Measurements from ENCODE around the gene KCNIP1.
"Not testable (repeated sequence)": the region's sequence is repeated elsewhere in the genome, so short reads cannot be mapped to it uniquely, and the experiment has no call there.

KCNIP1 gene

DNA sequence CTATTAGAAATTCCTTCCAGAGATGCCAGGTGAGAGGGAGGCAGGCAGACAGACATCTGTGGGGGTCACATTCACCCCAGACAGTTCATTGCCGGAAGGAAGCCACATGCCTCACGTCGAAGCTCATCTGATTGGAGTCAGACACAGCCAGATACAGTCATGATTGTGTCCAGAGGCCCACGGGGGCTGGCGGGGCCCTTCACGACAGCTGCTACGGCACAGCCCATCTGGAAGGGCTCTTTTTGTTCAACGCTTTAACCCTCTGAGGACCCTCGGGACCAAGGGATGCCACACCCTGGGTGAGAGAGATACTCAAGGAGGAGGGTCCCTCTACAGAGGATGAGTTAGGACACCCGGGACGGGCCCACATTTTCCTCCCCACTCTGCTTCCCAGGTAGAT lies 247.8 kb downstream of the KCNIP1 start:
- no peak for DNase-seq (ENCODE audit: low spot score)

DNA sequence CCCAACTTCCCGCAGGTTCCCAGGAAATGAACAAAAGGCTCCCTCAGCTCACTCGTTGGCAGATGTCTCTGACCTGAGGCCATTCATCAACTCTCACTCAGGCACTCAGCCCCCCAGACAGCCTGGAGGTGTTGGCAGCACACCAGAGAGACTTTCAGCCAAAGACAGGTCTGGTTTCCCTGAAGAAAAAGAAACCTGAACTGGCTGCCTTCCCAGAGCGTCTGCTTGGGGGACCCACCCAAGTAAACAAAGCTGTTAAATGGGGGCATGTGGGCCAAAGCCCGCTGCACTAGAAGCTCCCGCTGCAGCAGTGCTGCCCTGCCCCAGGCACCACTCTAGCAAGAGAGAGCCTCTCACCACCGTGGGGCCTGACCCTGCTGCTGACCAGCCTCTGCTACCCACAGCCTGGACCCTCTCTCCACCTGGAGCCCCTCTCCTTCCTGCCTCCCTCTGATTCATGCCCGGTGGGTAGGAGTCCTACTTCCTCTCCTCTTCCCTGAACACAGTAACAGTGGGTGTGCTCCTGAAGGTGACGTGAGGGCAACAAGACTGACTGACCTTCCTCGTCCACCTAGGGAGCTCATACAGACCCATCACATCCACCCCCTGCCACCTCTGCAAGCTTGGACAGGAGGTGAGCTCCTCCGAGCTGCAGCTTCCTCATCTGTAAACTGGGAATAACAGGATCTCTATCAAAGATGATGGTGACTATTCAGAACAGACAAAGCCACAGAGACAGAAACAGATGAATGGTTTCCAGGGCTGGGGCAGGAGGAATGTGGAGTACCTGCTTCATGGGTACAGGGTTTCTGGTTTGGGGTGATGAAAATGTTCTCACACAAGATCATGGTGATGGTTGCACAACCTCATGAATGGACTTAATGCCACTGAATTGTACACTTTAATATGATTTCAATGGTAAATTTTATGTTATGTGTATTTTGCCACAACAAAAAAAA lies 248.7 kb downstream of the KCNIP1 start:
- DNase-seq (ENCODE audit: low spot score), result no peak

- no peak for DNase-seq (ENCODE audit: low spot score)
Observed at GRCh38 chr5:170753311-170753710, 249.5 kb downstream of the KCNIP1 start.

- not testable (repeated sequence) for DNase-seq (ENCODE audit: low spot score)
Observed at GRCh38 chr5:170754508-170754907, 250.7 kb downstream of the KCNIP1 start.

- no peak for DNase-seq (ENCODE audit: low spot score)
Observed at GRCh38 chr5:170755679-170756456, 252.0 kb downstream of the KCNIP1 start.

GRCh38 chr5:170756691-170757090 lies 252.9 kb downstream of the KCNIP1 start:
- DNase-seq (ENCODE audit: low spot score), result no peak

DNA sequence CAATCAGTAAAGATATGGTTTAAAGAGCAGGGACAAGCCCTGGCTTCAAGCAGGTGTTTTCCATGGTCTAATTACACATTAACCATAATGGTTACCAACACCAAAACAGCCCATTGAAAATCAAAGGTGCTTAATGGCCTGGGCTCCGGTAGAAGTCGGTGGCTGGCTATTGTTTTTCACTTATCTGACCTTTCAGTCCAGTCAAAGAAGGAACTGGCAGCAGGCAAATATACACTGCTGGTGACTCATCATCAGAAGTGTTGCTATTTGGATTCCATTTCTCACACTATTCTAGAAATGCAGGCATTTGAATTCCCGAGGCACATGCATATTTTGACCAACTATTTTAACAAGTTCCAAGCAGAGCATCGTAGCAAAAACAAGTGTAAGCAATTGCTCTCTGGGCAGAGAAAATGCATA lies 253.4 kb downstream of the KCNIP1 start:
- DNase-seq (ENCODE audit: low spot score), result no peak

DNA sequence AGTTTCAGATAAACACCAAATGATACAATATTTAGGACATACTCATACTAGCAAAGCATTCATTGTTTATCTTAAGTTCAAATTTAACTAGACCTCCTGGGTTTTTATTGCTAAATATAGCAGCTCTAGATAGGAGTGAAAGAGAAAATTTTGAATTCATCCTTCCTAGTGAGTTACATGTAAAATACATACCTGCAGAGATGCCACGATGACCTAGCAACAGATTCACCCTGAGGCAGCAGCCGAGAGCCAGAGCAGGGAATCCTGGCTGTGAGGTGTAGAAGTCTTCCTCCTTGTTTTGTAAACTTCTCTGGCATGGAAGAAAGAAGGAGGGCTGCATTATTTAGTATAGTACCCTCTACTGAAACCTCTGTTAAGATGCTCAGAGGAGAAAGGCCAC lies 253.8 kb downstream of the KCNIP1 start:
- no peak for DNase-seq (ENCODE audit: low spot score)

- DNase-seq (ENCODE audit: low spot score), result no peak
Observed at GRCh38 chr5:170758481-170758880, 254.7 kb downstream of the KCNIP1 start.

DNA sequence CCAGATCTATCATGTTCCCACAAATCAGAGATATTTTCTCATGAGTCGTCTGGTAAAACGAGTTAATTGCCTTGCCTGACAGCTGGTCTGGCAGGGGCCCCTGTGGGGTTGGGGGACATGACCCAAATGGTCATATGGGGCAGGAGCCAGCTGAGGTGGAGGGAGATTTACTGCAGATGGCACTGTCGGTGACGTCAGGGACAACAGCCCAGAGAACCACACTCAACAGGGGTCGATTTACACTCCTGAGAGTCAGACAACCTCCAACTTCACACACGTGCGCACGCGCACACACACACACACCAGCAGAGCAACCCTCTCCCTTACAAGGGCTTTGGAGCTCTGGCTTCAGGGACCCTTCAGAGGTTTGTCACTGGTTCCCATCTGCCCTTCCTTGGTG lies 256.3 kb downstream of the KCNIP1 start:
- DNase-seq (ENCODE audit: low spot score), result no peak

DNA sequence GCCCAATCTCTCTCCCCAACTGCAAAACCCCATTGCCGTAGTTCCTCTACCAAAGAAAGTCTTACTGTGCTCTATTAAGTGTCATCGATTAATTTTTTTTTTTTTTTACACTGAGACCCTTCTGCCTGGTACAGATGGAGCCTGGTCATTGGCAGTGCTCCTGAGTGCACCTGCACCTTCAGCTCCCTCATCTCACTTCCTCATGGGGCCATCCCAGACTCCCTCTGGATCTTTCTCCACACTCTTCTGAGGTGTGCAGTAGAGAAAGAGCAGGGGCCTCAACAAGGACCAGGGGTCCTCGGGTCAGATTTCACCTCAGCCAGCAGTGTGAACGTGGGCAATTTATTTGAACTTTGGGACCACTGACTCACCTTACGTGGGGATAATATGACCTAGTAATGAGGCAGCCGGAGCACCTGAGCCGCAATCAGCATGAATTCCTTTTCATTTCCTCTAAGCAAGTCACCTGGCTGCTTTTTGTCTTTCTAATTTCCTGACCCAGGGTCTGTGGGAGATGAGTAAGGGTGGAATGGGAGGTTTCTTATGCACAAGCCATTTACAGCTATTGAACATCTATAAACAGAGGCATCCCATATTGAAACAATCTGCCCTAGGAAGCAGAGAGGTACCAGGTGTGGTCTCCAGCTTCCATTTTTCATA lies 257.4 kb downstream of the KCNIP1 start:
- no peak for DNase-seq (ENCODE audit: low spot score)

GRCh38 chr5:170761708-170762066 lies 257.9 kb downstream of the KCNIP1 start:
- no peak for DNase-seq (ENCODE audit: low spot score)

- not testable (repeated sequence) for DNase-seq (ENCODE audit: low spot score)
Observed at GRCh38 chr5:170762298-170762697, 258.5 kb downstream of the KCNIP1 start.

- DNase-seq (ENCODE audit: low spot score), result not testable (repeated sequence)
Observed at GRCh38 chr5:170765868-170766267, 262.0 kb downstream of the KCNIP1 start.

GRCh38 chr5:170769246-170769645 lies 265.4 kb downstream of the KCNIP1 start:
- DNase-seq (ENCODE audit: low spot score), result no peak

DNA sequence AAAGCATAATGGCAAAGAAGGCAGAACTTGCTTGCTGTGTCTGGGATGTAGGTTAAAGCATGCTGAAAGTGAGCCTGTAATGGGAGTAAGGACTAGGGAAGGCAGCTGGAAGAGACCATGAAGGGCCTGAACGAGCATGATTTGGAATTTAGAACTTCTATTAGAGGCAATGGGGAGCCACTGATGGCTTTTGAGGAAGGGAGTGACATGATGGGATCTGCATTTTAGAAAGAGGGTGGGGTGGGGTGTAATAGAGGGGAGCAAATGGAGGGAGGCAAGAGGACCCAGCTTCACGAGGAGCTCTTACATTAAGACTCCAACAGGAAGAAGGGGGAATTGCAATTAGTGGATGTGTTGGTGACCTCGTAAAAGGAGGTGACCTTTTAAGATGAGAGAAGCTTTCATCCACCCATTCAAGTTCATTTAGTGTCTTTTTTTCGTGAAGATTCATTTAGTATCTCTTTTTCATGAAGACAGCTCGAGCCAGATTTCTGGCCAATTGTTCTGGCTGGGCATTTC lies 266.1 kb downstream of the KCNIP1 start:
- DNase-seq (ENCODE audit: low spot score), result no peak

- no peak for DNase-seq (ENCODE audit: low spot score)
Observed at GRCh38 chr5:170771496-170771895, 267.7 kb downstream of the KCNIP1 start.

DNA sequence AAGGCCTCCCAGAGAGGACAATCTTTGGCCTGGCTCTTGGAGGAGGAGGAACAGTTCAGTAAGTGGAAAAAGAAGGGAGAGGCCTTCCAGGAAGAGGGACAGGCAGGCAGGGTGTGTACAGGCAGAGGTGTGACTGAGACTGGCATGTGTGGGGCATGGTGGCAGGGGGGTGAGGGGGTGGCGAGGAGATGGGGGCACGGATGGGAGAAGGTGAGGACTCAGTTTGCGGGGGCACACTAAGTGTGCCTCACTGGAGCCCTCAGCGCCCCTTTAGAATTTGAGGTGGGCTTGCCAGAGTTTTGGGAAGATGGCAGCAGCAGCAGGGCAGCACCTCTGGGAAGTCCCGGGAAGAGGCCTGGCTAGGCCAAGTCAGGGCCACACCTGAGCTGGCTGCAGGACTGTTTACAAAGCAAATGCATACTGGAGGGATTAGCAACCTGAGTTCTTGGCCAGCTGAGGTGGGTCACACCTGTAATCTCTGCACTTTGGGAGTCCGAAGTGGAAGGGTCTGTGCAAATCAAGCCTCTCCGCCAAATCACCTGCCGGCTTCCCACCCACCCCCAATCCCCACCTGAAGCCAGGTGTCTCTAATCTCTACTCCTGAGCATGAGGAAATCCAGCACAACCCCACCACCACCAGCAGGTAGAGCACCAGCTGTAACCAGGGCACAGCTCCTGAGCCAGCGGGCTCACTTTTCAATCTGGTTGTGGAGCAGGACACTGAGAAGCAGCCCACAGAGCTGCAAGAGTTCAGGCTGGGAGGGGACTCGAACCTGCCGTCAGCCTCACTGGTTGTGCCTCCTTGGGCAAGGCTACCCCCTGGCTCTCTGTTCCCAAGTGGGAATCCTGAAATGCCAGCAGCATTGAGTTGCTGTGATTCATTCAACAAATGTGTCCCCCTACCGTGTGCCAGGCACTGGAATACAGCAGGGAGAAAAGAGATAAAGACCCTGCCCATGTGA lies 269.5 kb downstream of the KCNIP1 start:
- no peak for DNase-seq (ENCODE audit: low spot score)

DNA sequence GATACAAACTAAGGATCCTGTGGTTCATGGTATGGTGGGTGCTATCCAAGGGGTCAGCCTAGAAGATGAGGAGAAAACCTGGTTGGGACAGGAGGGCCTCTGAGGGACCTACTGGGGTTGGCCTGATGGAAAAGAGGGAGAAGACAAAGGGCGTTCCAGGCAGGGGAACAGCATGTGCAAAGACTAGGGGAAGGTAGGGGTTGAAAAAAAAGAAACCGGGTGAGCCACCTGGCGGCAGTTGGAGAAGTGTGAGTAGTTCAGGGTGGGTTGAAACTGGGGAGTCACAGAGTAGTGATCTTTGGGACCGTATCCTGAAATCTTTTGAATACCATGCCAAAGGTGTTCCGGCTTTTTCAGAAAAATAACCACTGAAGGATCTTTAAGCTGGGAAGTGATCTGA lies 271.0 kb downstream of the KCNIP1 start:
- no peak for DNase-seq (ENCODE audit: low spot score)

DNA sequence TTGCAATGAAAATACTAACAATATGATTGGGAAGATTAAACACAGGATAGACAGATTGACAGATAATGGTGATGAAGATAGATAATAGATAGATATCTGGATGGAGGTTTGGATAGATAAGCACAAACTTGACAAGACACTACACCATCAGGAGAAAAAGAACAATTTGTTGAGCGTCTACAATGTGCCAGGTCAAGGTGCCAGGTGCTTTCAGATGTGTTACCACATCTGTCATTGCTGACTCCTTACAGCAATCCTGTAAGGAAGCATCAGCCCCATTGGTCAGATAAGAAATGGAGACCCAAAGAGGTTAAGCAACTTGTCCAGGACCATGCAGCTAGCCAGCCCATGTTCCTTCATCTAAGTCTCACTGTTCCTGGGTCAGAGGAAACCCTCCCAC lies 278.1 kb downstream of the KCNIP1 start:
- DNase-seq (ENCODE audit: low spot score), result no peak

DNA sequence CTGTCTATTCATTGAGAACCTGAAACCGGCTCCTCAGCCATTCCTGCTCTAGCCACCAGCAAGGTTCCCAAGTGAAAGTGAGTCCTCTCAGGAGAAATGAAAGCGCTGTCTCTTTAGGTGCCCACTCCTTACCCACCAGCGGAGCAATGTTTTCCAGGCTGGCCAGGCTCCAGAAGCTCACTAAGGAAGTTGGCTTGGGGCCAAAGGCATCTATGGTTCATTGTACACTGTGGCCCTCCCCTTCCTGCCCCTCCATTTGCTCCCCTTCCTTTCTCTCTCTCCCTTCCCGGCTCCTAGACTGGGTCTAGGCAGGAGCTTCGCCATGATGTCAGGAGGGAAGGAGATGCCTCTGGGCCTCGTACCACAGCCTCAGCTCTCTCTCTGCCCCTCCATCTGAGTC lies 278.6 kb downstream of the KCNIP1 start:
- no peak for DNase-seq (ENCODE audit: low spot score)

All from AG08396 (cell line).